Cardiac muscle cell (in vitro differentiated cells and primary cell): ENCODE measurements around the gene GABBR2. TPM values are rescaled to one million over a fixed set of nuclear protein-coding genes. Genes with fewer than 3 reads are reported as not detected.
A peak's percentile ranks its signal among the peaks of the same experiment; 100 is the strongest.
"Not testable (repeated sequence)": the region's sequence is repeated elsewhere in the genome, so short reads cannot be mapped to it uniquely, and the experiment has no call there.

ENCODE experiments used
- DNase-seq, 2 donors: peaks; one replicate each; pipeline versions ENCODE4 v3.0.0 to v3.0.0-alpha.2; 2010 to 2017; ENCODE audit warnings: low read depth in 1 of 2, low spot score in 1 of 2
- H3K27ac ChIP-seq: fragments of 200-600 bp; sonication (generic); 2 replicates; pipeline ENCODE4 v1.5.1; 2016
- H3K27me3 ChIP-seq: fragments of 200-600 bp; sonication (generic); 2 replicates; pipeline ENCODE4 v1.6.0; 2016; ENCODE audit warnings: control low read depth
- H3K36me3 ChIP-seq: fragments of 200-600 bp; sonication (generic); 2 replicates; pipeline ENCODE4 v1.5.1; 2016; ENCODE audit warnings: control low read depth
- H3K4me1 ChIP-seq: fragments of 200-600 bp; sonication (generic); 2 replicates; pipeline ENCODE4 v1.8.1; 2017; ENCODE audit warnings: low read depth, mild to moderate bottlenecking, mixed run types
- H3K4me3 ChIP-seq: fragments of 200-600 bp; sonication (generic); 2 replicates; pipeline ENCODE4 v1.5.1; 2016; ENCODE audit warnings: mild to moderate bottlenecking
- H3K9me3 ChIP-seq: fragments of 200-600 bp; sonication (generic); 2 replicates; pipeline ENCODE4 v1.5.1; 2017; ENCODE audit warnings: low read depth, mild to moderate bottlenecking, control low read depth
- polyA plus RNA-seq: library from polyadenylated mRNA; unstranded; fragments of >200 nt; fragmentation: Nextera tagmentation; extraction: Ambion mirVana; gene quantifications from 2 replicates; pipeline ENCODE4 v1.2.1, GENCODE V29; 2016
- total RNA-seq: library from RNA; depleted of rRNA; stranded (reverse); fragments of >200 nt; gene quantifications from 2 replicates; pipeline ENCODE4 v1.2.3, GENCODE V29; 2016
- TF ChIP-seq, protein P1 (sequence below): IDR thresholded peaks from 2 replicates; pipeline ENCODE4 v1.5.1; 2012; ENCODE audit warnings: low read depth, mild to moderate bottlenecking, low read length

Gene GABBR2
- total and polyA plus RNA-seq, 2 experiments from 2014 or later: 0.06 TPM; not detected in 1

DNA sequence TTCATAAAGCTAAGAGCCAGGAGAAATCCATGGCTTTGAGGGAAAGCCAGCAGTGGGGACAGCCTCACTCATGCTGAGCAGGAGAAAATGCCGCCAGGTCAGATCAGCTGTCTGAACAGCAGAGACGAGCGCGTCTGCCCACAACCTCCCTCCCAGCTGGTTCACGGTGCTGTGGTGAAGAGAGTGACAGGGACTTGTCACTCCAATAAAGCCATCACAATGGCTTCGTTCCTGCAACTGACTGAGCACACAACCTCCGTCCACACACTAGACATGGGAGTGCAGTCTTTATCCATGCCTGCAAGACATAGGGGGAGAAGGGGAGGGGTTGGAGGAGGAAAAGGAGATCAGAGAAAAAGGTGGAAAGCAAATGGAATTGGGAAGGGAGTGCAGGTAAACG, 206.9 kb downstream of the GABBR2 start:
- TF ChIP-seq, protein P1, sequence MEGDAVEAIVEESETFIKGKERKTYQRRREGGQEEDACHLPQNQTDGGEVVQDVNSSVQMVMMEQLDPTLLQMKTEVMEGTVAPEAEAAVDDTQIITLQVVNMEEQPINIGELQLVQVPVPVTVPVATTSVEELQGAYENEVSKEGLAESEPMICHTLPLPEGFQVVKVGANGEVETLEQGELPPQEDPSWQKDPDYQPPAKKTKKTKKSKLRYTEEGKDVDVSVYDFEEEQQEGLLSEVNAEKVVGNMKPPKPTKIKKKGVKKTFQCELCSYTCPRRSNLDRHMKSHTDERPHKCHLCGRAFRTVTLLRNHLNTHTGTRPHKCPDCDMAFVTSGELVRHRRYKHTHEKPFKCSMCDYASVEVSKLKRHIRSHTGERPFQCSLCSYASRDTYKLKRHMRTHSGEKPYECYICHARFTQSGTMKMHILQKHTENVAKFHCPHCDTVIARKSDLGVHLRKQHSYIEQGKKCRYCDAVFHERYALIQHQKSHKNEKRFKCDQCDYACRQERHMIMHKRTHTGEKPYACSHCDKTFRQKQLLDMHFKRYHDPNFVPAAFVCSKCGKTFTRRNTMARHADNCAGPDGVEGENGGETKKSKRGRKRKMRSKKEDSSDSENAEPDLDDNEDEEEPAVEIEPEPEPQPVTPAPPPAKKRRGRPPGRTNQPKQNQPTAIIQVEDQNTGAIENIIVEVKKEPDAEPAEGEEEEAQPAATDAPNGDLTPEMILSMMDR: no peak
- Histone ChIP-seq H3K27ac (no peak overlapping the region), H3K36me3 (no peaks in the 10 kb centered on the region), H3K27me3 (no peaks in the 10 kb centered on the region), H3K9me3 (no peaks in the 10 kb centered on the region), H3K4me1 (peaks cover 11% of the 10 kb centered on the region), H3K4me3 (no peak overlapping the region)
- DNase-seq: no peak

DNA sequence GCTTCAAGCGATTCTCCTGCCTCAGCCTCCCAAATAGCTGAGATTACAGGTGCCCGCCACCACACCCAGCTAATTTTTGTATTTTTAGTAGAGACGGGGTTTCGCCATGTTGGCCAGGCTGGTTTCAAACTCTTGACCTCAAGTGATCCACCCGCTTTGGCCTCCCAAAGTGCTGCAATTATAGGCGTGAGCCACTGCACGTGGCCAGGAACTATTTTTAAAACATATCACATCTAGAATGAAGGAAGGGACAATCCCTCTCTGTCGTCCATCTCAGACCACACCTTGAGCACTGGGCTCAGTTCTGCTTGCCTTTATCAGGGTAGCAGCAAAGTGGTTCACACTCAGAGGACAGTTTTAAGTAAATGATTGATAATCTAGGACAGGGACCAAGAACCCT, 207.5 kb downstream of the GABBR2 start:
- not testable (repeated sequence) for H3K36me3 ChIP-seq, H3K27me3 ChIP-seq, DNase-seq, H3K27ac ChIP-seq, H3K4me3 ChIP-seq, H3K9me3 ChIP-seq
- H3K4me1 ChIP-seq: peaks cover 11% of the 10 kb centered on the region

GRCh38 chr9:98500337-98500919, 208.3 kb downstream of the GABBR2 start:
- Histone ChIP-seq H3K27ac (no peak overlapping the region), H3K9me3 (no peaks in the 10 kb centered on the region), H3K4me3 (no peak overlapping the region), H3K4me1 (peaks cover 11% of the 10 kb centered on the region), H3K27me3 (no peaks in the 10 kb centered on the region), H3K36me3 (no peaks in the 10 kb centered on the region)
- TF ChIP-seq, protein P1: no peak
- no peak for DNase-seq

- Histone ChIP-seq H3K4me3 (no peak overlapping the region), H3K4me1 (peaks cover 4% of the 10 kb centered on the region), H3K9me3 (no peaks in the 10 kb centered on the region), H3K27ac (no peak overlapping the region), H3K27me3 (no peaks in the 10 kb centered on the region), H3K36me3 (no peaks in the 10 kb centered on the region)
- no peak for DNase-seq
- TF ChIP-seq, protein P1: no peak
These were observed 213.2 kb downstream of the GABBR2 start for GRCh38 chr9:98495530-98495929.

- TF ChIP-seq, protein P1: no peak
- Histone ChIP-seq H3K27me3 (no peaks in the 10 kb centered on the region), H3K4me1 (peaks cover 4% of the 10 kb centered on the region), H3K36me3 (no peaks in the 10 kb centered on the region), H3K27ac (no peak overlapping the region), H3K4me3 (no peak overlapping the region), H3K9me3 (no peaks in the 10 kb centered on the region)
- DNase-seq: no peak
These were observed 213.9 kb downstream of the GABBR2 start for GRCh38 chr9:98494852-98495251.

- Histone ChIP-seq H3K27ac (no peak overlapping the region), H3K36me3 (no peaks in the 10 kb centered on the region), H3K27me3 (no peaks in the 10 kb centered on the region), H3K9me3 (no peaks in the 10 kb centered on the region), H3K4me1 (peaks cover 4% of the 10 kb centered on the region), H3K4me3 (no peak overlapping the region)
- TF ChIP-seq, protein P1: no peak
- DNase-seq: peak in 1 of 2 donors; percentile 44
These were observed 216.9 kb downstream of the GABBR2 start for GRCh38 chr9:98491828-98492227.
